GM12875 (cell line): ENCODE results near the gene TNFAIP8L3.

ENCODE experiments used
- H3K4me3 ChIP-seq: one replicate; pipeline ENCODE4 v1.5.1; 2011; ENCODE audit warnings: low read depth, low read length, control low read depth
- TF ChIP-seq, protein P1 (sequence below): IDR thresholded peaks from 2 replicates; pipeline ENCODE4 v1.5.1; 2011; ENCODE audit warnings: low read depth, mild to moderate bottlenecking, control low read depth, inconsistent platforms, low read length, moderate library complexity, borderline replicate concordance; ENCODE audit not compliant: insufficient read depth

Gene TNFAIP8L3

DNA sequence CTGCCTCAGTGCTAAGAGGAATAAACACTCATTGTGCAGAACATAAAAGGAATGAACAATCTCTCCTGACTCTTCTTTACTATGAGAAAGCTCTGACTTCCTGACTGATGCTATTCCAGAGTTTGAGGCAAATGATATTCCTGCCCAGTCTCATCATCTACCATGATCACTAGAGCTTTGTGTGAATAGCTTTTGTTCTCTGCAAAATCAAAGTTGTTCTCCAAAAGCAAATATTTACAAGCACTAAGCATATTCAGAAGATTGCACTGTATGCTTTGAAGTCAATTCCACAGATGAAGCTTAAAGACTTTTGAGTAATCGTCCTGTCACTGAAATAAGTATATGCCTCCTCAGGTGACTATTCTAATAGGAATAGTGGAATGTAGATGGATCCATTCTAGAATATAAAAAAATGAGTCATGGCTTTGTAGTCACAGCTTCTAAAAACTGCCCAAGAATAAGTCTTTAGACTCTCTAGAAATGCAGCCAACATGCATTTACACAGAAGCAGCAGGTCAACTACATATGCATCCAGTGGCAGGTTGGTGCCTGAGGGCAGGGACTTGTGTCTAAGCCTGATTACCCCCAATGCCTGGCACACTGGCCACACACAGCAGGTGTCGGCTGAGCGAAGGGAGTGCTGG, 34.6 kb downstream of the TNFAIP8L3 start:
- TF ChIP-seq, protein P1, sequence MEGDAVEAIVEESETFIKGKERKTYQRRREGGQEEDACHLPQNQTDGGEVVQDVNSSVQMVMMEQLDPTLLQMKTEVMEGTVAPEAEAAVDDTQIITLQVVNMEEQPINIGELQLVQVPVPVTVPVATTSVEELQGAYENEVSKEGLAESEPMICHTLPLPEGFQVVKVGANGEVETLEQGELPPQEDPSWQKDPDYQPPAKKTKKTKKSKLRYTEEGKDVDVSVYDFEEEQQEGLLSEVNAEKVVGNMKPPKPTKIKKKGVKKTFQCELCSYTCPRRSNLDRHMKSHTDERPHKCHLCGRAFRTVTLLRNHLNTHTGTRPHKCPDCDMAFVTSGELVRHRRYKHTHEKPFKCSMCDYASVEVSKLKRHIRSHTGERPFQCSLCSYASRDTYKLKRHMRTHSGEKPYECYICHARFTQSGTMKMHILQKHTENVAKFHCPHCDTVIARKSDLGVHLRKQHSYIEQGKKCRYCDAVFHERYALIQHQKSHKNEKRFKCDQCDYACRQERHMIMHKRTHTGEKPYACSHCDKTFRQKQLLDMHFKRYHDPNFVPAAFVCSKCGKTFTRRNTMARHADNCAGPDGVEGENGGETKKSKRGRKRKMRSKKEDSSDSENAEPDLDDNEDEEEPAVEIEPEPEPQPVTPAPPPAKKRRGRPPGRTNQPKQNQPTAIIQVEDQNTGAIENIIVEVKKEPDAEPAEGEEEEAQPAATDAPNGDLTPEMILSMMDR = no peak
- H3K4me3 ChIP-seq = no peak overlapping the region

DNA sequence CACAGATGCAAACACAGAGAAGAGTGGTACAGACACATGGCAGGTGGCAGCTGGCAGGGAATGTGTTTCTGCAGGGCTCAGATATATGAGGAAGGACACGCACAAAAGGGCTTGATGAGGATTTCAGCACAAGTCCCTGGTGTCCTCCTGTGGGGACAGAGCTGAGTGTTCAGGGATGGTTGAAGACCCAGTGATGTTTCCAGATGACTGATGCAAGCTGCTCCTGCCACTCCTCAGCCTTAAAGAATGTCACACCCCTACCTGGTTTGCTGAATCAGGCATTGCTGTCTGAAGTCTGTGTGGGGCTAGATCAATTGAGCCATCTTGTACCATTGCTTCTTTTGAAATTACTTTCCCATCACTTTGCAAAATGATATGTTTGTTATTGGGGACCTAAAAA, 40.2 kb downstream of the TNFAIP8L3 start:
- TF ChIP-seq, protein P1 = no peak
- no peak overlapping the region for H3K4me3 ChIP-seq

DNA sequence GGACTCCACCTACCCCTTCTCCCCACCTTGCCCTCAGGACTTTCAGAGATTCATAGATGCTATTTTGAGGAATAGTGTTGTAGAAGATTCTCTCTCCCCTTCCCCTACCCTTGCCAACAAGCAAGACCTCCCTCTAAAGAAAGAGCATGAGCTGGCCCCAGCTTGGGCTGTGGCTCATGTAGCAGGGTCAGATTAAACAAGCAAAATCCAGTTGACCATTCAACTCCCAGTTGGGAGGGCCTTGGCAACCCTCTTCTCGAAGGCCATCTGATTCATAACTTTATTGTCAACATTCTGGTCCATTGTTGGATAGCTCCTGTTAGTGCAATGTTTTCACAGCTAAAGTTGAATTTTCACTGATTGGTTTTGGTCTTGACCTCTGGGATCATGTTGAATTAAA, 41.1 kb downstream of the TNFAIP8L3 start:
- H3K4me3 ChIP-seq = no peak overlapping the region
- TF ChIP-seq, protein P1 = no peak

DNA sequence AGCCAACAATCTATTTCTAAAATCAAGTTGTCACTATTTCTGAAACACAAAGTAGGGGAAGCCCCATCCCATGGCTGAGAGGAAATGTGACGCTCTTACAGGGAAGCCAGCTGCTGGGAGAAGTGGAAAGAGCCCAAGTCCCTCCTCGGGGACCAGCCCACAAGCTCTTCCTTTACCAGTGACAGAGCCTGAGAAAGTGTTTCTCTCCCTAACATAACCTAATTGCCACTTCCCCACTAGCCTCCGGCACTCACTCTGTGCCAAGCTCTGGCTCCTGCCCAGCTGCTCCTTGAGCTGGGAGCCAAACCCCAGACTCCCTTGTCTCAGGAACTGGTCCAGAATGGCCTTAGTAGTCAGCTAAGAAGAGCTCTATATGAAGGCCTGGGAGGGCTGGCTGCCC, 42.9 kb downstream of the TNFAIP8L3 start:
- TF ChIP-seq, protein P1 = no peak
- no peak overlapping the region for H3K4me3 ChIP-seq

DNA sequence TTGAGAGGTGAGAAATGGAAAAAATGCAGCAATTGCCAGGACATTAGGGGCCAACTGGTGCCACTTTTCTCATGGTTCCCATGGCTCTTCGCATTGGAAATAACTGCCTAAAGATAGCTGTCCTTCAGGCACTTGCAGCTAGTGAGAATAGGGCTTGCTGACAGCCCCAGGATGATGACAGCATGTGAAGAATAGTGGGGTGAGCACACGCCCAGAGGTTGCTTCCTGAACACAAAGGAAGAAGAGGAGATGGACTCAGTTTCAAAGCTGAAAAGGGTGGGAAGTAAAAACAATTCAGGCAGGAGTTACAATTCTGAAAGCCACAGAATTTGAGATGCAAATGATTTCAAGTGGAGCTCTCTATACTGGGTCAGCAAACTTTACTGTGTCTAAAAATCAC, 45.6 kb downstream of the TNFAIP8L3 start:
- H3K4me3 ChIP-seq = no peak overlapping the region
- TF ChIP-seq, protein P1 = no peak

DNA sequence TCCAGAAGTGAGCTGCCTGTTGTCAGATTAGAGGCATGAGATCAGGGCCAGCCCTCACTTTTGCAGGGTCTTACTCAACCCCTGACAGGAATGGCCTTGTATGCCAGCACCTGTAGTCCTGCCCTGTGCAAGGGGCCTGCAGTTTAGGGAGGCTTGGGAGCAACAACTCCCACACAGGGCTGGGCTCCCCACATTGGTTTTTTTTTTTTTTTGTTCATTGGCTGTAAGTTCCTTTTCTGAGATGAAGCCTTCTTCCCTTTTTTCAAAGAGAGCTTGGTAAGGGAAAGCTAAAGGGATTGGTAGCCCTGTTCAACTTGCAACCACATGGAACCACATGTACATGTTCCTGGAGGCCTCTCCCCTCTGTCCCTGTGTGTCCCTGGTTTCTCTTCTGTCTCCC, 46.4 kb downstream of the TNFAIP8L3 start:
- TF ChIP-seq, protein P1 = no peak
- no peak overlapping the region for H3K4me3 ChIP-seq

DNA sequence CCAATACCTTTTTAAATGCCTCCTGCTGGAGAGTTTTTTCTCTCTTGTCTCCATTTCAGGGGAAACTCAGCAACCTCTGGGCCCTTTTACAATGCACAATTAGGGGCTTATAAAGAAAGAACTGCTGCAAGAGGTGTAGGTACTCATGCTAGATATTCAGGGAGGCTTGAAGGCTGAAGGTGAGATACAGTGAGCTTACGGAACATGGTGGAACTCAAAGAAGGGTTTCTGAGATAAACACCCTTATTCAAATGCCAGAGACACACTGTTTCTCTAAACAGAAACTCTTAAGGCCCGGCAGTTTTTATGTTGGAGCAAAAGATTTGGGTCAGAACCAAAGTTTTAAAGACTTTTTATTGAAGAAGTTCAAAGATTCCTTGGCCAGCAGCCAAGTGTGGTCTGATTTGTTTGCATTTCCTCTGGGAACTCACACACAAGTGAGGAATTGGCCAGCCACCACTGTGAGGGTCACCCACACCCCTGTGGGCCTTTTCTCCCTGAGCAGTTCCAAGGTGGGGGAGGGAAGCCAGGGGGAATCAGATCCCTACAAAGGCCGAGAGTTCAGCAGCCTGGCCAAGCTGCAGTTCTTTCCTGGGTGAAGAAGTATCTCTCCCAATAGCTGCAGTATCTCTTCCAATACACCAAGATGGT, 47.8 kb downstream of the TNFAIP8L3 start:
- H3K4me3 ChIP-seq = no peak overlapping the region
- TF ChIP-seq, protein P1 = no peak
